Testis (tissue), 2 donors: Measurements from ENCODE around the gene TNS2.

ENCODE experiments used
- CTCF ChIP-seq, 3 experiments: fragments of 450-650 bp in 2 of 3; fragments of 200-600 bp in 1 of 3; sonication (generic) in 1 of 3; IDR thresholded peaks; one replicate each; pipeline ENCODE4 v1.5.1; 2016 to 2019; ENCODE audit warnings: antibody characterized with exemption in 3 of 3, mild to moderate bottlenecking in 2 of 3, moderate library complexity in 1 of 3
- POLR2A ChIP-seq: fragments of 450-650 bp; IDR thresholded peaks from one replicate; pipeline ENCODE4 v1.6.1; 2017; ENCODE audit warnings: antibody characterized with exemption, mild to moderate bottlenecking, moderate library complexity

- TF ChIP-seq CTCF (IDR thresholded peaks at IDR 0.05) (no peak), POLR2A (no peak)
Observed at GRCh38 chr12:53045696-53046045, 4.2 kb upstream of the TNS2 start.
